Endodermal cell (in vitro differentiated cells): ENCODE data around the gene PLD2. TPM values are rescaled to one million over a fixed set of nuclear protein-coding genes. Genes with fewer than 3 reads are reported as not detected.
A peak's percentile ranks its signal among the peaks of the same experiment; 100 is the strongest.

Source experiments
- DNase-seq: peaks from one replicate; pipeline ENCODE4 v3.0.0-alpha.2; 2017
- H3K27ac ChIP-seq: 2 replicates; pipeline ENCODE4 v1.5.1; 2013; ENCODE audit warnings: mild to moderate bottlenecking, low read depth, low read length, moderate library complexity
- H3K27me3 ChIP-seq: 2 replicates; pipeline ENCODE4 v1.6.1; 2013; ENCODE audit warnings: mild to moderate bottlenecking, low read length, moderate library complexity; ENCODE audit not compliant: insufficient read depth, control insufficient read depth, poor library complexity, severe bottlenecking
- H3K36me3 ChIP-seq: 2 replicates; pipeline ENCODE4 v1.7.0; 2013; ENCODE audit warnings: mild to moderate bottlenecking, low read length, moderate library complexity; ENCODE audit not compliant: control insufficient read depth, insufficient read depth
- H3K4me1 ChIP-seq: one replicate; pipeline ENCODE4 v1.7.0; 2013; ENCODE audit warnings: low read length; ENCODE audit not compliant: control insufficient read depth, insufficient read depth
- H3K4me3 ChIP-seq: 2 replicates; pipeline ENCODE4 v1.5.1; 2013; ENCODE audit warnings: mild to moderate bottlenecking, low read length, moderate library complexity
- H3K9ac ChIP-seq: 2 replicates; pipeline ENCODE4 v1.6.1; 2013; ENCODE audit warnings: mild to moderate bottlenecking, low read length, moderate library complexity; ENCODE audit not compliant: poor library complexity, severe bottlenecking; ENCODE audit errors: extremely low read depth
- H3K9me3 ChIP-seq: 2 replicates; pipeline ENCODE4 v1.6.1; 2013; ENCODE audit warnings: mild to moderate bottlenecking, low read length, moderate library complexity; ENCODE audit not compliant: control insufficient read depth
- H3K27ac Mint-ChIP-seq: 2 replicates; pipeline ENCODE4 v1.8.0; 2020; ENCODE audit warnings: mixed read lengths
- H3K27me3 Mint-ChIP-seq: 2 replicates; pipeline ENCODE4 v1.8.0; 2021; ENCODE audit warnings: mild to moderate bottlenecking, mixed read lengths; ENCODE audit not compliant: insufficient read depth
- H3K36me3 Mint-ChIP-seq: 2 replicates; pipeline ENCODE4 v1.8.0; 2020; ENCODE audit warnings: low read depth, mixed read lengths
- H3K4me1 Mint-ChIP-seq: 2 replicates; pipeline ENCODE4 v1.8.0; 2020; ENCODE audit warnings: mixed read lengths
- H3K4me3 Mint-ChIP-seq: 2 replicates; pipeline ENCODE4 v1.8.0; 2020; ENCODE audit warnings: mild to moderate bottlenecking, moderate library complexity, mixed read lengths
- H3K9me3 Mint-ChIP-seq: 2 replicates; pipeline ENCODE4 v1.8.0; 2020; ENCODE audit warnings: mild to moderate bottlenecking, mixed read lengths
- WGBS, 2 experiments: methylation state at CpG; one replicate each; pipeline versions ENCODE4 v1.1.5 to v1.1.7; 2013; ENCODE audit warnings: missing lambda C conversion rate in 2 of 2, mixed read lengths in 1 of 2; ENCODE audit not compliant: insufficient coverage in 1 of 2, insufficient read length in 1 of 2; 5-methylcytosine and 5-hydroxymethylcytosine counted together
- total RNA-seq, 2 donors: library from RNA; stranded (reverse); fragmentation: NEBNext Ultra II Directional in 1 of 2; extraction: Animal tissue kit (Norgen Biotek cat#: 25700) in 1 of 2; gene quantifications; 2 replicates in 1 of 2; 3 replicates in 1 of 2; pipeline ENCODE4 v1.2.1, GENCODE V29; 2021
- TF ChIP-seq, protein P1 (sequence below): fragments of 200-600 bp; sonication (generic); conservative IDR thresholded peaks from 2 replicates; pipeline ENCODE4 v1.5.0; 2021; ENCODE audit warnings: antibody characterized with exemption, mild to moderate bottlenecking

PLD2 gene
- total RNA-seq, 2 donors from 2014 or later, result 72.7 to 75.2 TPM

DNA sequence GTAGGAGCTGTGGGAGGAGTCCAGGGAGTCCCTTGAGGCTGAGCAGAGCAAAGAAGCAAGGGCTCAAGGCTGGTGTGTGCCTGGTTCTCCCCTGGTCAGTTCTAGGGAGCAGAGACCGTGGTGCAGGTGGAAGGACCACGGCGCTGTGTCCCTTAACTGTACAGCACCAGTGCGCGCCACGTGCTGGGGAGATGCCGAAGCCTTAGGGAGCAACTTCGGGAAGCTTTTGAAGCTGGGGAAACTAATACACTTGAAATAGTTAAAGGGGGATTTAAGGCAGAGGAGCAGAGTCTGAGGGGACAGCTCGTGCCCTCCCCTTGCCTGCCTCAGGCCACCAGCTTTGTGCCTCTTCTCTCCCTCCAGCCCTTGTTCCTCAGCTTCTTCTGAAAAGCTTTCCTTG is 53.7 kb downstream of the PLD2 start:
- H3K27ac Mint-ChIP-seq, result no peak overlapping the region
- peaks cover 10% of the 10 kb centered on the region for H3K36me3 Mint-ChIP-seq
- H3K4me1 Mint-ChIP-seq, result peaks cover 43% of the 10 kb centered on the region
- no peaks in the 10 kb centered on the region for H3K9me3 ChIP-seq
- H3K36me3 ChIP-seq, result peaks cover 7% of the 10 kb centered on the region
- H3K4me3 ChIP-seq, result no peak overlapping the region
- no peak overlapping the region for H3K4me3 Mint-ChIP-seq
- no peak overlapping the region for H3K9ac ChIP-seq
- H3K27me3 Mint-ChIP-seq, result no peaks in the 10 kb centered on the region
- no peaks in the 10 kb centered on the region for H3K9me3 Mint-ChIP-seq
- TF ChIP-seq, protein P1, sequence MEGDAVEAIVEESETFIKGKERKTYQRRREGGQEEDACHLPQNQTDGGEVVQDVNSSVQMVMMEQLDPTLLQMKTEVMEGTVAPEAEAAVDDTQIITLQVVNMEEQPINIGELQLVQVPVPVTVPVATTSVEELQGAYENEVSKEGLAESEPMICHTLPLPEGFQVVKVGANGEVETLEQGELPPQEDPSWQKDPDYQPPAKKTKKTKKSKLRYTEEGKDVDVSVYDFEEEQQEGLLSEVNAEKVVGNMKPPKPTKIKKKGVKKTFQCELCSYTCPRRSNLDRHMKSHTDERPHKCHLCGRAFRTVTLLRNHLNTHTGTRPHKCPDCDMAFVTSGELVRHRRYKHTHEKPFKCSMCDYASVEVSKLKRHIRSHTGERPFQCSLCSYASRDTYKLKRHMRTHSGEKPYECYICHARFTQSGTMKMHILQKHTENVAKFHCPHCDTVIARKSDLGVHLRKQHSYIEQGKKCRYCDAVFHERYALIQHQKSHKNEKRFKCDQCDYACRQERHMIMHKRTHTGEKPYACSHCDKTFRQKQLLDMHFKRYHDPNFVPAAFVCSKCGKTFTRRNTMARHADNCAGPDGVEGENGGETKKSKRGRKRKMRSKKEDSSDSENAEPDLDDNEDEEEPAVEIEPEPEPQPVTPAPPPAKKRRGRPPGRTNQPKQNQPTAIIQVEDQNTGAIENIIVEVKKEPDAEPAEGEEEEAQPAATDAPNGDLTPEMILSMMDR, result no peak
- no peak overlapping the region for H3K27ac ChIP-seq
- 79 to 95% methylated on average over 5 to 9 of the region's 9 CpGs for WGBS, 2 experiments
- peaks cover 11% of the 10 kb centered on the region for H3K4me1 ChIP-seq
- no peaks in the 10 kb centered on the region for H3K27me3 ChIP-seq
- no peak for DNase-seq

DNA sequence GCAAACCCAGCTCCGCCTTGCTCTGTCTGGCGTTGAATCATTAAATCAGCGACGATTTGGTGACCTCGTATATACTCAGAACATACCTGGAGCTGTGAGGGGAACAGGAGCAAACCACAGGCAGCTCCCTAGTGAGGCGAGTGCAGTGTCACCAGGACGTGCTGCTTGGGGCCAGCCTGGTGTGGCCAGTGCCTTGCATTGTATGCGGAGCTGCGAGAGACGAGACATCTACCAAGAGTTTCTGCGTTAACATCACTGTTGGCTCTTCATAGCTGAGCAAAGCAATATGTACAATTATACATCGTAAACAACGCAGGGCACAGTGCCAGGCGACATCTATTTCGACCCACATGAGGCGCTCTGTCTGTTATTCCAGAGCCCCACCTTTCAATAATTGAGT is 54.1 kb downstream of the PLD2 start:
- H3K4me1 Mint-ChIP-seq, result peaks cover 41% of the 10 kb centered on the region
- H3K36me3 ChIP-seq, result peaks cover 7% of the 10 kb centered on the region
- no peak overlapping the region for H3K27ac Mint-ChIP-seq

DNA sequence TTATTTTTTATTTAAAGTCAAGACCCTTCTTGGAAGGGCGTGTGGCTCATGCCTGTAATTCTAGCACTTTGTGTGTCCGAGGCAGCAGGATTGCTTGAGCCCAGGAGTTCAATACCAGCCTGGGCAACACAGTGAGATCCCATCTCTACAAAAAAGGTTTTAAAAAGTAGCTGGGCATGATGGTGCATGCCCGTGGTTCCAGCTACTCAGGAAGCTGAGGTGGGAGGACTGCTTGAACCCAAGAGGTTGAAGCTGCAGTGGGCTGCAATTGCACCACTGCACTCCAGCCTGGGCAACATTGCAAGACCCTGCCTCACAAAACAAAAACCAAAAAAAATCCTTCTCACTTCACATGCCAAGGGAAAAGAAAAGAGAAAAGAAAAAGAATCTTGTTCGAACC is 55.8 kb downstream of the PLD2 start:
- H3K9me3 Mint-ChIP-seq, result no peaks in the 10 kb centered on the region
- no peaks in the 10 kb centered on the region for H3K27me3 Mint-ChIP-seq
- H3K27ac Mint-ChIP-seq, result peak overlapping the region; percentile 64
- no peaks in the 10 kb centered on the region for H3K27me3 ChIP-seq
- TF ChIP-seq, protein P1, result no peak
- peaks cover 3% of the 10 kb centered on the region for H3K36me3 Mint-ChIP-seq
- H3K27ac ChIP-seq, result no peak overlapping the region
- H3K4me3 ChIP-seq, result no peak overlapping the region
- peaks cover 11% of the 10 kb centered on the region for H3K4me1 ChIP-seq
- no peak overlapping the region for H3K4me3 Mint-ChIP-seq
- no peaks in the 10 kb centered on the region for H3K9me3 ChIP-seq
- H3K9ac ChIP-seq, result no peak overlapping the region
- H3K36me3 ChIP-seq, result peaks cover 7% of the 10 kb centered on the region
- peaks cover 27% of the 10 kb centered on the region for H3K4me1 Mint-ChIP-seq
- 93 to 100% methylated on average over 2 to 4 of the region's 4 CpGs for WGBS, 2 experiments
- DNase-seq, result no peak

More for the DNA sequence above, 54.1 kb downstream of the PLD2 start:
- H3K9me3 ChIP-seq, result no peaks in the 10 kb centered on the region
- H3K27me3 ChIP-seq, result no peaks in the 10 kb centered on the region
- Mint-ChIP-seq H3K27me3 (no peaks in the 10 kb centered on the region), H3K36me3 (peaks cover 9% of the 10 kb centered on the region), H3K4me3 (no peak overlapping the region), H3K9me3 (no peaks in the 10 kb centered on the region)
- TF ChIP-seq, protein P1, result no peak
- no peak for DNase-seq
- H3K27ac ChIP-seq, result no peak overlapping the region
- H3K4me3 ChIP-seq, result no peak overlapping the region
- peaks cover 11% of the 10 kb centered on the region for H3K4me1 ChIP-seq
- H3K9ac ChIP-seq, result no peak overlapping the region
- WGBS, 2 experiments, result 94 to 96% methylated on average over 12 to 16 of the region's 16 CpGs
